GM12878 (cell line): ENCODE results near the gene CDC42BPB. TPM values are rescaled to one million over a fixed set of nuclear protein-coding genes. Genes with fewer than 3 reads are reported as not detected.

Source experiments
- ATAC-seq: fragments of 200-7000 bp; cut with Tn5 transposase; 3 replicates; pipeline ENCODE4 v1.9.1; 2020; ENCODE audit warnings: mild to moderate bottlenecking, moderate library complexity
- BruUV-seq: library from RNA; stranded (reverse); fragments of 400-500 nt; replicated peaks from 2 replicates; lab custom pipeline; 2021; lab: Mats Ljungman, UMichigan
- CTCF ChIA-PET: fragments of 300-600 bp; sonication (Branson Sonifier 250); formaldehyde crosslinking; extraction: SDS; loops from one replicate; lab custom pipeline; 2021; ENCODE audit warnings: inconsistent platforms; lab: Yijun Ruan, JAX
- POLR2A ChIA-PET: fragments of 350-600 bp; formaldehyde crosslinking; extraction: SDS; loops from one replicate; lab custom pipeline; 2021; ENCODE audit warnings: inconsistent platforms; lab: Charles Lee
- RAD21 ChIA-PET: fragments of 300-600 bp; sonication (Branson Sonifier 250); formaldehyde crosslinking; loops from one replicate; lab custom pipeline; 2023; ENCODE audit warnings: antibody characterized with exemption; ENCODE audit not compliant: unreplicated experiment; lab: Charles Lee
- SMC1A ChIA-PET: fragments of 300-600 bp; sonication (Branson Sonifier 250); formaldehyde crosslinking; loops from one replicate; lab custom pipeline; 2023; ENCODE audit not compliant: unreplicated experiment, uncharacterized antibody; lab: Charles Lee
- DNase-seq: peaks from one replicate; pipeline ENCODE4 v3.0.0-alpha.2; 2011; ENCODE audit warnings: low read depth, low spot score
- FAIRE-seq: peaks from 3 replicates; lab custom pipeline; 2011; peaks lifted over from hg19 to GRCh38; lab: Jason Lieb, UNC
- H2AFZ ChIP-seq: 2 replicates; pipeline ENCODE4 v1.6.0; 2011; ENCODE audit warnings: low read depth, low read length, control low read depth; ENCODE audit not compliant: control insufficient read depth
- H3K27ac ChIP-seq: 2 replicates; pipeline ENCODE4 v1.5.1; 2011; ENCODE audit warnings: control low read depth; ENCODE audit not compliant: control insufficient read depth, insufficient read depth
- H3K27me3 ChIP-seq, 2 experiments: replicated peaks in 1 of 2; 2 replicates each; pipeline versions ENCODE4 v1.6.0 to v1.6.1; 2011; ENCODE audit warnings: low read length in 1 of 2; ENCODE audit not compliant: control insufficient read depth in 2 of 2, insufficient read depth in 2 of 2
- H3K36me3 ChIP-seq, 2 experiments: 2 replicates each; pipeline ENCODE4 v1.5.1; 2011; ENCODE audit warnings: low read length in 1 of 2; ENCODE audit not compliant: control insufficient read depth in 2 of 2, insufficient read depth in 2 of 2
- H3K4me1 ChIP-seq: 2 replicates; pipeline ENCODE4 v1.6.1; 2011; ENCODE audit warnings: mild to moderate bottlenecking, low read length, moderate library complexity, mixed read lengths; ENCODE audit not compliant: control insufficient read depth, insufficient read depth
- H3K4me2 ChIP-seq: 2 replicates; pipeline ENCODE4 v1.6.0; 2011; ENCODE audit warnings: control low read depth; ENCODE audit not compliant: control insufficient read depth, insufficient read depth
- H3K4me3 ChIP-seq: fragments of 200-600 bp; sonication (generic); 2 replicates; pipeline ENCODE4 v1.5.1; 2016
- H3K79me2 ChIP-seq: 2 replicates; pipeline ENCODE4 v1.6.0; 2011; ENCODE audit warnings: low read length; ENCODE audit not compliant: control insufficient read depth, insufficient read depth
- H3K9ac ChIP-seq: 2 replicates; pipeline ENCODE4 v1.8.0; 2011; ENCODE audit warnings: low read length, control low read depth, mixed read lengths; ENCODE audit not compliant: control insufficient read depth, insufficient read depth
- H3K9me3 ChIP-seq: replicated peaks from 3 replicates; pipeline ENCODE4 v1.5.1; 2011; ENCODE audit warnings: mild to moderate bottlenecking, low read length; ENCODE audit not compliant: control insufficient read depth, insufficient read depth
- H4K20me1 ChIP-seq: 2 replicates; pipeline ENCODE4 v1.6.0; 2011; ENCODE audit not compliant: control insufficient read depth, insufficient read depth
- ATF7 ChIP-seq: fragments of 450-650 bp; IDR thresholded peaks from 2 replicates; pipeline ENCODE4 v1.6.1; 2016; ENCODE audit warnings: low read depth, mild to moderate bottlenecking
- CBFB ChIP-seq: IDR thresholded peaks from 2 replicates; pipeline ENCODE4 v1.6.1; 2016; ENCODE audit warnings: antibody characterized with exemption, low read depth
- CEBPB ChIP-seq, 2 experiments: fragments of 150-350 bp in 1 of 2; IDR thresholded peaks; 2 replicates each; pipeline ENCODE4 v1.6.1; 2012 to 2014; ENCODE audit warnings: low read depth in 2 of 2, low read length in 2 of 2, borderline replicate concordance in 1 of 2, inconsistent platforms in 1 of 2
- MTA2 ChIP-seq: fragments of 450-650 bp; IDR thresholded peaks from 2 replicates; pipeline ENCODE4 v1.6.1; 2016; ENCODE audit warnings: low read depth, mild to moderate bottlenecking, moderate library complexity
- MYC ChIP-seq: IDR thresholded peaks from 2 replicates; pipeline ENCODE4 v1.6.1; 2011; ENCODE audit warnings: mild to moderate bottlenecking, low read length, moderate library complexity, inconsistent platforms; ENCODE audit not compliant: insufficient read depth, insufficient replicate concordance, insufficient read length, severe bottlenecking
- NBN ChIP-seq: fragments of 450-650 bp; IDR thresholded peaks from 2 replicates; pipeline ENCODE4 v1.6.1; 2016
- RCOR1 ChIP-seq: conservative IDR thresholded peaks from 2 replicates; pipeline ENCODE4 v1.6.1; 2012; ENCODE audit warnings: low read depth, low read length, improper control_type of control experiment
- REST ChIP-seq: IDR thresholded peaks from 2 replicates; pipeline ENCODE4 v1.6.1; 2012; ENCODE audit warnings: mild to moderate bottlenecking, low read depth, low read length
- ZNF24 ChIP-seq: fragments of 450-650 bp; IDR thresholded peaks from 2 replicates; pipeline ENCODE4 v1.6.1; 2017; ENCODE audit warnings: antibody characterized with exemption, mild to moderate bottlenecking
- ZNF592 ChIP-seq: fragments of 450-650 bp; IDR thresholded peaks from 2 replicates; pipeline ENCODE4 v1.6.1; 2017; ENCODE audit warnings: mild to moderate bottlenecking, moderate library complexity
- WGBS: methylation state at CpG from one replicate; pipeline ENCODE4 v1.1.6; 2016; ENCODE audit warnings: low lambda C conversion rate; ENCODE audit not compliant: insufficient replicate concordance, insufficient coverage; ENCODE audit errors: missing lambda C conversion rate; 5-methylcytosine and 5-hydroxymethylcytosine counted together
- in situ Hi-C: fragments of 300-500 bp; cut with MboI; formaldehyde crosslinking; loops from 9 replicates; pipeline ENCODE4 v1.14.3; 2018; ENCODE audit warnings: mixed read lengths
- intact Hi-C: fragments of 100-400 bp; cut with micrococcal nuclease; formaldehyde crosslinking; loops from one replicate; pipeline ENCODE4 v1.14.2; 2022; ENCODE audit not compliant: unreplicated experiment
- polyA plus RNA-seq, 11 experiments: library from polyadenylated mRNA; depleted of rRNA in 4 of 11; unstranded in 6 of 11; stranded (reverse) in 5 of 11; fragments of >200 nt; fragmentation: Nextera tagmentation in 4 of 11; fragmentation: Illumina TruSeq in 1 of 11; extraction: Ambion mirVana in 4 of 11; extraction: Trizol in 1 of 11; gene quantifications; 1 replicate in 1 of 11; 2 replicates in 10 of 11; pipeline versions ENCODE4 v1.2.1 to v1.2.3, GENCODE V29; 2011 to 2016; ENCODE audit warnings: inconsistent platforms in 2 of 11, missing spikeins in 2 of 11, low read depth in 1 of 11
- total RNA-seq, 4 experiments: library from RNA; depleted of rRNA in 3 of 4; stranded (reverse); fragments of >200 nt in 3 of 4; fragmentation: Illumina TruSeq in 1 of 4; extraction: Trizol in 1 of 4; gene quantifications; 2 replicates each; pipeline versions ENCODE4 v1.2.1 to v1.2.3, GENCODE V29; 2013 to 2021
- TF ChIP-seq, protein P1 (sequence below): fragments of 450-650 bp; conservative IDR thresholded peaks from 2 replicates; pipeline ENCODE4 v1.6.1; 2017; ENCODE audit warnings: mild to moderate bottlenecking, moderate library complexity
- TF ChIP-seq, protein P2 (sequence below): fragments of 450-650 bp; IDR thresholded peaks from 2 replicates; pipeline ENCODE4 v1.6.1; 2016; ENCODE audit warnings: mild to moderate bottlenecking

Gene CDC42BPB
- total and polyA plus RNA-seq, 10 of the 15 experiments (the other 5 are each of a cell fraction or from before 2014, with no cell fraction given), result 0.42 to 22.1 (median 13.3) TPM

DNA sequence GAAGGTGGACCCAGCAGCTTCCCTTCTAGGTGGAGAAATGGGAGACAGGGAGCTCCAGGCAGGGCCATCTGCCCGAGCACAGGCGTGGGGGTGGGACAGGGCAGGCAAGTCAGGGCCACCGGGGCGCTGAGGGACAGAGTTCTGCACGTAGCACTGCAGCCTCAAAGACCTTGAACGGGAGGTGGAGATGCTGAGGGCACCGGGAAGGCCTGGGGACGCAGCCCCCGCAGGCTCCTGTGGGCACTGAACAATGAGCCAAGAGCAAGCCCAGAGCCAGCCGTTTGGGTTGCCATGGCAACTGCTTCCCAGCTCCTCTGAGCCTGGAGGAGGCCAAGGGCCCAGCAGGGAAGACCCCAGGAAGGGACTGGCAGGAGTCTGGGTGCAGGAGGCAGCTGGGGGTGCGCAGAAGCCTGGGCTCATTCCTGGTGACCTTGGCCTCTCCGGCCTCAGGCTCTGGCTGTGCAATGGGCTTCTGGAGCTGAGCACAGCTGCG, 30.0 kb upstream of the CDC42BPB start:
- Histone ChIP-seq H3K36me3 (no peaks in the 10 kb centered on the region), H2AFZ (no peak overlapping the region), H3K9ac (no peak overlapping the region), H3K79me2 (no peaks in the 10 kb centered on the region), H3K4me1 (peaks cover 9% of the 10 kb centered on the region), H3K27me3 (peaks cover 0 to 2% of the 10 kb centered on the region in 2 experiments; a peak in 2 of 4 replicates), H3K4me2 (no peak overlapping the region), H3K27ac (no peak overlapping the region), H3K4me3 (no peak overlapping the region), H4K20me1 (no peaks in the 10 kb centered on the region), H3K9me3 (no peaks in the 10 kb centered on the region)
- CTCF ChIA-PET, result interaction anchor here (1.2 to 2.8 kb wide), 2 partner anchors 18 to 394 kb away, joined by 4 to 12 read pairs; no protein-coding TSS in a partner anchor
- in situ Hi-C loops, result no loop called here
- ATAC-seq, result no peak
- BruUV-seq, result no TSS peak
- DNase-seq, result no peak
- SMC1A ChIA-PET, result interaction anchor here (0.5 to 1.1 kb wide), 3 partner anchors 14 to 96 kb away, joined by 3 read pairs; no protein-coding TSS in a partner anchor
- POLR2A ChIA-PET, result interaction anchor here (0.5 kb wide), 1 partner anchor 62 kb away, joined by 3 read pairs; no protein-coding TSS in a partner anchor
- RAD21 ChIA-PET, result interaction anchor here (0.9 kb wide), 1 partner anchor 17 kb away, joined by 3 read pairs; no protein-coding TSS in a partner anchor
- FAIRE-seq, result no peak
- intact Hi-C loops, result no loop called here
- WGBS, result 52% methylated on average over 13 of the region's 13 CpGs
- TF ChIP-seq REST (no peak), RCOR1 (no peak), ZNF24 (no peak), CBFB (no peak), CEBPB (IDR thresholded peaks at IDR 0.05; ENCODE audit: borderline replicate concordance in 1 of 2, low read depth in 2 of 2, low read length in 2 of 2) (no peak), MYC (no peak), ZNF592 (no peak), NBN (no peak), MTA2 (no peak), ATF7 (no peak)
- TF ChIP-seq, protein P1, sequence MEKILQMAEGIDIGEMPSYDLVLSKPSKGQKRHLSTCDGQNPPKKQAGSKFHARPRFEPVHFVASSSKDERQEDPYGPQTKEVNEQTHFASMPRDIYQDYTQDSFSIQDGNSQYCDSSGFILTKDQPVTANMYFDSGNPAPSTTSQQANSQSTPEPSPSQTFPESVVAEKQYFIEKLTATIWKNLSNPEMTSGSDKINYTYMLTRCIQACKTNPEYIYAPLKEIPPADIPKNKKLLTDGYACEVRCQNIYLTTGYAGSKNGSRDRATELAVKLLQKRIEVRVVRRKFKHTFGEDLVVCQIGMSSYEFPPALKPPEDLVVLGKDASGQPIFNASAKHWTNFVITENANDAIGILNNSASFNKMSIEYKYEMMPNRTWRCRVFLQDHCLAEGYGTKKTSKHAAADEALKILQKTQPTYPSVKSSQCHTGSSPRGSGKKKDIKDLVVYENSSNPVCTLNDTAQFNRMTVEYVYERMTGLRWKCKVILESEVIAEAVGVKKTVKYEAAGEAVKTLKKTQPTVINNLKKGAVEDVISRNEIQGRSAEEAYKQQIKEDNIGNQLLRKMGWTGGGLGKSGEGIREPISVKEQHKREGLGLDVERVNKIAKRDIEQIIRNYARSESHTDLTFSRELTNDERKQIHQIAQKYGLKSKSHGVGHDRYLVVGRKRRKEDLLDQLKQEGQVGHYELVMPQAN, result no peak
- TF ChIP-seq, protein P2, sequence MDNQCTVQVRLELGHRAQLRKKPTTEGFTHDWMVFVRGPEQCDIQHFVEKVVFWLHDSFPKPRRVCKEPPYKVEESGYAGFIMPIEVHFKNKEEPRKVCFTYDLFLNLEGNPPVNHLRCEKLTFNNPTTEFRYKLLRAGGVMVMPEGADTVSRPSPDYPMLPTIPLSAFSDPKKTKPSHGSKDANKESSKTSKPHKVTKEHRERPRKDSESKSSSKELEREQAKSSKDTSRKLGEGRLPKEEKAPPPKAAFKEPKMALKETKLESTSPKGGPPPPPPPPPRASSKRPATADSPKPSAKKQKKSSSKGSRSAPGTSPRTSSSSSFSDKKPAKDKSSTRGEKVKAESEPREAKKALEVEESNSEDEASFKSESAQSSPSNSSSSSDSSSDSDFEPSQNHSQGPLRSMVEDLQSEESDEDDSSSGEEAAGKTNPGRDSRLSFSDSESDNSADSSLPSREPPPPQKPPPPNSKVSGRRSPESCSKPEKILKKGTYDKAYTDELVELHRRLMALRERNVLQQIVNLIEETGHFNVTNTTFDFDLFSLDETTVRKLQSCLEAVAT, result no peak
